Hepatocyte (in vitro differentiated cells): ENCODE measurements around the gene GLA.

Experiments
- CTCF ChIP-seq: fragments of 200-600 bp; sonication (generic); IDR thresholded peaks from 2 replicates; pipeline ENCODE4 v1.5.1; 2016; ENCODE audit warnings: antibody characterized with exemption, mild to moderate bottlenecking; ENCODE audit not compliant: poor library complexity
- EZH2 ChIP-seq: fragments of 200-600 bp; sonication (generic); IDR thresholded peaks from 2 replicates; pipeline ENCODE4 v1.6.1; 2016; ENCODE audit warnings: antibody characterized with exemption, mild to moderate bottlenecking, borderline replicate concordance

GRCh38 chrX:101394372-101394771 lies 13.4 kb downstream of the GLA start:
- TF ChIP-seq CTCF (no peak), EZH2 (no peak)
